ENCODE results near the gene OR1N1. TPM values are rescaled to one million over a fixed set of nuclear protein-coding genes. Genes with fewer than 3 reads are reported as not detected.
"Not testable (repeated sequence)": the region's sequence is repeated elsewhere in the genome, so short reads cannot be mapped to it uniquely, and the experiment has no call there.

OR1N1 gene, protein sequence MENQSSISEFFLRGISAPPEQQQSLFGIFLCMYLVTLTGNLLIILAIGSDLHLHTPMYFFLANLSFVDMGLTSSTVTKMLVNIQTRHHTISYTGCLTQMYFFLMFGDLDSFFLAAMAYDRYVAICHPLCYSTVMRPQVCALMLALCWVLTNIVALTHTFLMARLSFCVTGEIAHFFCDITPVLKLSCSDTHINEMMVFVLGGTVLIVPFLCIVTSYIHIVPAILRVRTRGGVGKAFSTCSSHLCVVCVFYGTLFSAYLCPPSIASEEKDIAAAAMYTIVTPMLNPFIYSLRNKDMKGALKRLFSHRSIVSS
- total RNA-seq: not detected

- no peak for ATAC-seq
Observed at GRCh38 chr9:122527193-122527592, at the start of gene OR1N1. OR1N1 (minus strand) TSS chr9:122527293; CDS start chr9:122527293, 0 bp downstream.

DNA sequence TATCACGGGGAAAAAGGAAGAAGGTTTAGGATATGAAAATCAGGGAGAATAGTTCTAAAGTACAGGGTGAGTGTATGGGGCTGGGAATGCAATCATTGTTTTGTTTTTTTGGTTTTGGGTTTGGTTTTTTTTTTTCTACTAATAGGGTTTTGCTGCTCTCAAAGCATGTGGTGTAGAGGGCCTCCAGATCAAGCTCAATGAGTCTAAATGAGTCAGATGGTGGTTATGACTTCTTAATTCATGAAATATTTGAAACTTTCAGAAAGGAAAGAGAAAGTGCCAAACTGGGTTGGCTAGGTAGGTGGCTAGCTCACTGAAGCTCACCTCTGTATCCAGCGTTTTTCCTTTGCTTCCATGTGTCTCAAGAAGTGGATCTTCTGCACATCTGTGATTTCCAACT is 45.4 kb upstream of the OR1N1 start:
- no peak for ATAC-seq

GRCh38 chr9:122567901-122568300 is 40.8 kb upstream of the OR1N1 start:
- no peak for ATAC-seq

DNA sequence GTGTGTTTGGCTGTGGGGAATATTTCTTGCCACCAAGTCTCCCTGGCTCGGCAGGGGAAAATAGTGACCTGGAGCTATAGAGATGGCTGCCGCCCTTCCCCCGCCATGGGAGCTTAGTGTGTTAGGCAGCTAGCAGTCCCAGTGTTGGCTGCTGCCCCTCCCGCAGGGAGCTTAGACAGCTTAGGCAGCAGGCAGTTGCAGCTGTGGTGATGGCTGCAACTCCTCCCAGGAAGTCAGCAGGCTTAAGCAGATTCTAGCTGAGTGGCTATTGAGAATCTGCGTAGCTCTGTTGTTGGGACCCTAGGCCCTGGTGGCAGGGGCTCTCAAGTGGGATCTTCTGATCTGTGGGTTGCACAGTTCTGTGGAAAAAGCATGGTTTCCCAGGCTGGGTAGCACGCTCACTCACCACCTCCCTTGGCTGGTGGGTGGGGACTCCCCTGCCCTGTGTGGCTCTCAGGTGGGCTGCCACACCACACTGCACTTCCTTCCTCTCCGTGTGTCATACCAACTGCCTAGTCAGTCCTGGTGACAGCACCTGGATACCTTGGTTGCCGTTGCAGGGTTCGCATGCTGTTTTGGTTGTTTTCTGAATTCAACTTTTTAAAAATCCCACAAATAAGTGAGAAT is 35.2 kb upstream of the OR1N1 start:
- no peak for ATAC-seq

DNA sequence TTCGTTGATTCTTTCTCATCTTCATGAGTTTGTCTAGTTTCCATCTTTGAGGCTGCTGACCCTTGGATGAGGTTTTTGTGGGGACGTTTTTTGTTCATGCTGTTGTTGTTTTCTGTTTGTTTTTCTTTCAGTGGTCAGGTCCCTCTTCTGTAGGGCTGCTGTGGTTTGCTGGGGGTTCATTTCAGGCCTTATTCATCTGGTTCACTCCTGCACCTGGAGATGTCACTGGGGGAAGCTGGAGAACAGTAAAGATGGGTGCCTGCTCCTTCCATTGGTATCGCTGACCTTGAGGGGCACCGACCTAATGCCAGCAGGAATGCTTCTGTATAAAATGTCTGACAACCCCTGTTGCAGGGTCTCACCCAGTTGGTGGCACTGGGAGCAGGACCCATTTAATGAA is 34.4 kb upstream of the OR1N1 start:
- ATAC-seq: no peak

DNA sequence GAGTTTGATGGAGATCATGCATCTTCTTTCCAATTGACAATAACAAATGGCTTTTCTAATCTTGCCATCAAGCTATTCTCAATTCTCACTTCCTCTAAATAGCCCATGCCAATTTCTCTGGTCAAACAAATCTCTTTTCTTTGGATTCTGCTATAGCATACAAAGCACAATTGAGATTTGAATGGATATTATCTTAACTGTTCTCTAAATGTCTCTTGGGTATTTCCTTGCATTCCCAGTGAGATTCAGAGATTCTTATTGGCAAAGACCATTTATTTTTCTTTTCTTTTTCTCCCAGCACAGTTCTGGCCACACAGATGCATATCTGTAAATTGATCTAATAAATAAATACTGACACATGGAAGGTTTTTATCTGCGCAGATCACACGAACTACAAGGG is 25.7 kb upstream of the OR1N1 start, which contains the start of gene OR1N2:
TSS of gene OR1N2 (plus strand) at position 301 of the 400 bp plus-strand sequence. CDS start 100 bp downstream, outside the sequence.
- no peak for ATAC-seq

- ATAC-seq: no peak
Observed at GRCh38 chr9:122551371-122551770, 24.3 kb upstream of the OR1N1 start.

- no peak for ATAC-seq
Observed at GRCh38 chr9:122546196-122546595, 19.1 kb upstream of the OR1N1 start.

DNA sequence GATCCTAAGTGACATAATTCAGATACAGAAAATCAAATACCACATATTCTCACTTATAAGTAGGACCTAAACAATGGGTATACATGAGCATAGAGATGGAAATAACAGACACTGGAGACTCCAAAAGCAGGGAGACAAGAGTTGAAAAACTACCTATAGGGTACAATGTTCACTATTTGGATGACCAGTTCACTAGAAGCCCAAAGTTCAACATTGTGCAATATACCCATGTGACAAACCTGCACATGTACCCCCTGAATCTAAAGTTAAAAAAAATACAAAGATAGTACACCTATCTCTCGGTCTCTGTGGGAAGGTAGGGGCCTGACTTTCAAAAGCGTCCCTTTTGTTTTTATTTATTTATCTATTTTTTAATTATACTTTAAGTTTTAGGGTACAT is 11.7 kb upstream of the OR1N1 start:
- no peak for ATAC-seq

DNA sequence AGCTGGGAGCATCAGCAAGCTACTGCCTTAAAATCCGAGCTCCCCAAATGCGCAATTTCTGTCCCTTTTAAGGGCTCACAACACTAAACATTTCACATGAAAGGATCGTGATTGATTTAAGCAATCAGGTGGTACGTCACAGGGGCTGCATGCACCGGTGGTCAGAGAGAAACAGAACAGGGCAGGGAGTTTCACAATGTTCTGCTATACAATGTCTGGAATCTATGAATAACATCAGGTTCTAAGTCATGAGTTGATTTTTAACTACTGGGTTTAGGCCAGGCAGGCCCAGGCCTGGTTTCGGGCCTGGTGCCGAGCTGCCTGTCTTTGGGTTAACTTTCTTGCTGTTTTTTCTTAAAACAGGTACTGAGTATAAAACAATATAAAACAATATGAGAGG is 10.0 kb upstream of the OR1N1 start:
- not testable (repeated sequence) for ATAC-seq

- ATAC-seq: no peak
Observed at GRCh38 chr9:122536134-122536533, 9.0 kb upstream of the OR1N1 start.

GRCh38 chr9:122531157-122531556 is 4.1 kb upstream of the OR1N1 start:
- not testable (repeated sequence) for ATAC-seq

- no peak for ATAC-seq
Observed at GRCh38 chr9:122526602-122527001, 491 bp downstream of the OR1N1 start.

GRCh38 chr9:122519376-122519775 is 7.7 kb downstream of the OR1N1 start:
- no peak for ATAC-seq

- ATAC-seq: no peak
Observed at GRCh38 chr9:122518841-122519240, 8.3 kb downstream of the OR1N1 start, which contains the start of gene OR1J4. OR1J4 (plus strand) TSS chr9:122519141; CDS start chr9:122519141, 0 bp downstream.

DNA sequence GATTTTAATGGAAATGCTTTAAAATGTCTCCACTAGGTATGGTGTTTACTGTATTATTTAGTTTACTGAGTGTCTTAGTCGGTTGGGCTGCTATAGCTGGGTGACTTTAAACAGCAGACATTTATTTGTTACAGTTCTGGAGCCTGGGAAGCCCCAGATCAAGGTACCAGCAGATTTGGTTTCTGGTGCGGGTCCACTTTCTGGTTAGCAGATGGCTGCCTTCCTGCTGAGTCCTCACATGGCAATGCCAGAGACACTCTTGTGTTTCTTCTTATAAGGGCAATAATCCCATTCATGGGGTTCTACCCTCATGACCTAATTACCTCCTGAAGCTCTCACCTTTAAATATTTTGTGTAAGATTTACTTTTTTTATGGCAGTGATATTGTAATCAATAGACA is 8.9 kb downstream of the OR1N1 start:
- ATAC-seq: no peak

- ATAC-seq: no peak
Observed at GRCh38 chr9:122510502-122510901, 16.6 kb downstream of the OR1N1 start, which contains the start of gene OR1J2. OR1J2 (plus strand) TSS chr9:122510802; CDS start chr9:122510802, 0 bp downstream.

DNA sequence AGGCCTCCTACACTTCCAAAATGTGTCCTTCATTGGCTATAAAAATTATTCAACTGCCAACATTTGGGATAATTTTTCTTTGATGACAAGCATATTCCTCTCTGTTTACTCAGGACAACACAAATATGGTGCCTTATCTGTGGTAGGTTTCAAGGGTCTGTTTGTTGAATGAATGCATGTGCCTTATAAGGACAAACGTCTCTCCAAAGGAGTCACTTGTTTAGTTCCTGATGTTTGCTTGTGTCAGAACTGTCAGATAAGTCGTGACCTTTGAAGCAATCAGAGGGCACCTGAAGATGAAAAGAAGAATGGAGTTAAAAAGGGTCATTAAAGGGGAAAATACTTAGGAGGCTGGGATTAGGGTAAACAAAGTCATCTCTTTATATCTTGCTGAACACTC is 20.1 kb downstream of the OR1N1 start:
- no peak for ATAC-seq

DNA sequence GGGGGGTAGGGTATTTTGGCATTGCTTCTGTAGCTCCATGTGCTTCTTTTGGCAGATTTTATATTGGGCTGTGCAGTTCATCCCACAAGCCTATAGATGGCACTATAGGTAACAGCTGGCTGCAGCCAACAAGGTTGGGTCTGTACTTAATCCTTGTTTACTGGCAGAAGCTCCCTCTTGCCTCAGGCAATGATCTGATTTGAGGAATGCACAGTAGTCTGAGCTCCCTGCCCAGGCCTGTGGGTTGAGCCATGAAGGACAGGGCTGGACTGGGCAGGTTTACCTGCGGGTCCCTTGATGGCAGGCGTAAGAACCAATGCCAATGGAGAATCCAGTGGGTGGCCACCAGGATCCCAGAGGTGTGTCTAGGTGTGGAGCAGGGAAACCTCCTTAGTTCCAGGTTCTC is 28.2 kb downstream of the OR1N1 start:
- peak; percentile 94 for ATAC-seq

DNA sequence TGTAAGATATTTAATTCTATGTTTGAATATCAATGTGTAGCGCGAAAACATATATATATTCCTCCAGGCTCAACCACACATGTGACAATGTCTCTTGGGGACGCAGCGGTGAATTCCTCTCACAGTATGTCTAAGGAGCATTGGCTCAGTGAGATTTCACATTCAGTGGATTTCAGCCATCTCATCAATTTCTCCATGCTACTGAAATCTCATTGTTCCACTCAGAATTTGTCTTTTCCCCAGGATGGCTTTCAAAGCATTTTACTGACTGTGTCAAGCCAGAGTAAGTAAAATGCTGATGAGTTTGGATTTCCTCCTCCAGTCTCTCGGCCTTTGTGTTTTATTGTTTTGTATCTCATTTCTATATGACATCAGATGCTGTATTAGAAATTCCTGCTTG is 48.0 kb downstream of the OR1N1 start:
- ATAC-seq: no peak

DNA sequence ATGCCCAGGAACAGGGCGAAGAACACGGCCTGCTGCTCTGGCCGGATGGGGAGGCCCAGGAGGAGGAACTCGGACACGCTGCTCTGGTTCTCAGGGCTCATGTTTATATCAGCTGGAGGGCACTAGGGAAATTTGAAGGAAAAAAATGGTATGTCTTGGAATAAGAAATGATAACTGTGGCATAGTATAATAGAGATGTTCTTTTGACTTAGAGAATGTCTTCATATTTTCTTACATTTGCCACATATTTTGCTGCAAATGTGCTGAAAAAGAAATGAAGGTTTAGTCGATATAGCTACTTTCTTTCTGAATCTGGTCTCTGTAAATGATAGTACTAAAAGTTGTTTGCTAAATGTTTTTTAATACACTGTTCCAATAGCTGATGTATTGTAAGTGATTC is 49.3 kb downstream of the OR1N1 start, which contains the start of gene OR1J1:
TSS of gene OR1J1 (minus strand) at position 101 of the 400 bp plus-strand sequence. CDS start at position 101, 0 bp downstream.
- no peak for ATAC-seq

DNA sequence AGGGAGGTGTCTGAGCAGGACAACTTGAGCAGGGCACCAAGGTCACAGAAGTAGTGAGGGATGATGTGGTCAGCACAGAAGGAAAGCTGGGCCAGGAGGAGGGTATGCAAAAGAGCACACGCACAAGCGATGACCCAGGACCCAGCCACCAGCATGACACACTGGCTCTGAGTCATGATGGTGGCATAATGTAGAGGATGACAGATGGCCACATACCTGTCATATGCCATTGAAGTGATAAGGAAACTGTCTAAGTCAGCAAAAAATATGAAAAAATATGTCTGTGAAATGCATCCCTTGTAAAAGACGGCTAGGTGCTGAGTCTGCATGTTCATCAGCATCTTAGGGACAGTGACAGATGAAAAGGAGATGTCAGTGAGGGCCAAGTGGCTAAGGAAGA is 49.7 kb downstream of the OR1N1 start:
- ATAC-seq: no peak

Measured in esophagus mucosa (tissue), 1 donor.